Measurements from ENCODE around the gene PHF2.

PHF2 gene

DNA sequence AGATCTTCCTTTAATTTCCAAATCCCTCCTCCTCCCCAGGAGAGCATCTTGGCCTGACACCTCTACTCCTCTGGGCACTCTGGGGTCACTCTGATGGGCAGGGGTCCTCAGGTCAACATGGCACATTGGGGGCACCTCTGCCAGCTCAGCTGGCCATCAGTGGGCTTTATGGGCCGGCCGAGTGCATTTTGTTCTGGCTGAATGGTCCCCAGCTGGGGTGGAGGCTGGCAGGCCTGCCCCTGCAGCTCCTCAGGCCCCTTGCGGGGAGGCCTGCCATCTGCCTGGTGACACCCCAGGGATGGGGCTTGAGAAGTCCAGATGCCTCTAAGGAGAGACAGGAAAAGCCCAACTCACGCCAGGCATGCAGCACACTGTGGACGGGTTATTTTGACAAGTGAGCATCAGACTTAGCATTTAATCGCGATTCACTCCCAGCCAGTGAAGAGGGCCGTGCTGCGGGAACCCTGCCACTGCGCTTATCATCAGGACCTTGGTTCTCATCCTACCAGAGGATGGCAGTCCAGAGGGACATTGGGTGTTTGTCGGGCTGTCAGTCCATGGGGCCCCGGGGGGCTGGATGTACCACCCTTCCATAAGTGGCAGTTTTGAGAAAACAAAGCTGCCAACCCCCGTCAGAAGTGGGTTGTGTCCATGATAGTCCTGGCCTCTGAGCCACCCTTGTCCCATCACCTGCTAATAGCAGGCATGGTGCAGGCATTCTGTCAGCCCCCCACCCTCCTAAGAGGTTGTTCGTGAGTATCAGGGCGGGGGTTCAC is 21.7 kb downstream of the PHF2 start:
- Mint-ChIP-seq H3K4me1 (peaks cover 13% of the 10 kb centered on the region), H3K27me3 (ENCODE audit: low read depth) (no peaks in the 10 kb centered on the region), H3K27ac (no peak overlapping the region), H3K9me3 (no peaks in the 10 kb centered on the region), H3K36me3 (ENCODE audit: low read depth) (no peaks in the 10 kb centered on the region), H3K4me3 (no peak overlapping the region)
- TF ChIP-seq, protein P1, sequence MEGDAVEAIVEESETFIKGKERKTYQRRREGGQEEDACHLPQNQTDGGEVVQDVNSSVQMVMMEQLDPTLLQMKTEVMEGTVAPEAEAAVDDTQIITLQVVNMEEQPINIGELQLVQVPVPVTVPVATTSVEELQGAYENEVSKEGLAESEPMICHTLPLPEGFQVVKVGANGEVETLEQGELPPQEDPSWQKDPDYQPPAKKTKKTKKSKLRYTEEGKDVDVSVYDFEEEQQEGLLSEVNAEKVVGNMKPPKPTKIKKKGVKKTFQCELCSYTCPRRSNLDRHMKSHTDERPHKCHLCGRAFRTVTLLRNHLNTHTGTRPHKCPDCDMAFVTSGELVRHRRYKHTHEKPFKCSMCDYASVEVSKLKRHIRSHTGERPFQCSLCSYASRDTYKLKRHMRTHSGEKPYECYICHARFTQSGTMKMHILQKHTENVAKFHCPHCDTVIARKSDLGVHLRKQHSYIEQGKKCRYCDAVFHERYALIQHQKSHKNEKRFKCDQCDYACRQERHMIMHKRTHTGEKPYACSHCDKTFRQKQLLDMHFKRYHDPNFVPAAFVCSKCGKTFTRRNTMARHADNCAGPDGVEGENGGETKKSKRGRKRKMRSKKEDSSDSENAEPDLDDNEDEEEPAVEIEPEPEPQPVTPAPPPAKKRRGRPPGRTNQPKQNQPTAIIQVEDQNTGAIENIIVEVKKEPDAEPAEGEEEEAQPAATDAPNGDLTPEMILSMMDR (IDR thresholded peaks at IDR 0.05; ENCODE audit: unreplicated experiment in 3 of 3) = no peak

DNA sequence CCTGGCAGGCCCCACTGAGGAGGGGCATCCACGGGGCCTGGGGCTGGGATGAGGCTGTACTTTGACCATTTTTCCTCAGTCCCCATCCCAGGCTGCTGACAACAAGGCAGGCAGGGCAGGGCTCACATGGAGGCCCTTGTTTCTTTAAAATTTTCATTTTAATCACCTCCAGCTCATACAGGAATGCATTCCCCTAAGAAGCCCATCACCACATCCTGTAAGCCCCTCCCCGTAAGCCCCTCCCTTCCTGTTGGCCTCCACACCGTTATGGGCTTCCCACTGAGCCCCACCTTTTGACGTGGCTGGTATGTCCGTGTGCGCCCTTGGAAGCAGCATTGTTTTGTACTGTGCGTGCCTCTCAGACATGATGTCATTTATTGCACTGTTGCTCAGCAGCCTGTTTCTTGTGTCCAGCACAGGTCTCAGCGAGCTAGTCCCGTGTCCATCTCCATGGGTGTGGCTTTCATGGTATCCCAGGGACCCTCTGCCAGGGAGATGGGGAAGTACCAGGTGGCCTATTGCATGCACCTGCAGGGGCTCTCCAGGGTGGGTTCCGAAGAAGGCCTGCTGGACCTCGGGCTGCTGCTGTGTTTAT is 22.4 kb downstream of the PHF2 start:
- H3K27me3 Mint-ChIP-seq (ENCODE audit: low read depth) = no peaks in the 10 kb centered on the region
- peaks cover 13% of the 10 kb centered on the region for H3K4me1 Mint-ChIP-seq
- peaks cover 1% of the 10 kb centered on the region for H3K36me3 Mint-ChIP-seq (ENCODE audit: low read depth)
- TF ChIP-seq, protein P1 (IDR thresholded peaks at IDR 0.05; ENCODE audit: unreplicated experiment in 3 of 3) = no peak
- no peaks in the 10 kb centered on the region for H3K9me3 Mint-ChIP-seq
- no peak overlapping the region for H3K4me3 Mint-ChIP-seq
- H3K27ac Mint-ChIP-seq = no peak overlapping the region

DNA sequence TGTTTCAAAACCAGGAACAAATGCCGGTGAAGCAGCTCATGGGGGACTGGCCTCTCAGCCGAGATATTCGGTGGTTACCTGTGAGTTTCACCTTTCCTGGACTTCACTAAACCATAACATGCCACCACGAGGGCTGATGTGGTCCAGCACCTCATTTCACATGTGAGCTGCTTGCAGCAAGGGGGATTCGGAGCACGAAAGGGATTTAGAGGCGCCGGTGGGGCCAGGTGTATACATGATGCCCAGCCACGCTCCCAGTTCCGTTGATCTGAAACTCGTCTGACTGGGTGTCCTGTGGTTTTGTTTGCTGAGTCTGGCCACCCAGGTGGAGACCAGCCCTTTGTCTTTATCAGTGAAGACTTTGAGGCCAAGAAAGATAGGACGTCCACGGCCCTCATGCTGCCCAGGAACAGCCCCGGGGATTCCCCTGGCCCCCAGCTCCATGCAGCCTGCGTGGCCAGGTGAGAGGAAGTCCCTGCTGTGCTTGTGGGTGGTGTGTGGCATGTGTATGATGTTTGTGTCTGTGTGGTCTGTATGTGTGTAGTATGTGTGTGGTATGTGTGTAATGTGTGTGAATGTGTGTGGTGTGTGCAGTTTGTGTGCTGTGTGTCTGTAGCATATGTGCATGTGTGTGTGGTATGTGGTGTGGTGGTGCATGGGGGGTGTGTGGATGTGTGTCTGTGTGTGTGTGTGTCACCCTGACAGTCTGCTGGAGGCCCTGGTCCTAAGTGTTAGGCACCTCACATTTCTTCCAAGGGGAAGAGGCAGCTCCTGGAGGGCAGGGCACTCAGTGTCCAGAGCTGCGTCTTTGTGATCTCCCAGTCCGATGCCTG is 23.4 kb downstream of the PHF2 start:
- Mint-ChIP-seq H3K4me3 (no peak overlapping the region), H3K27ac (no peak overlapping the region), H3K9me3 (peaks cover 3% of the 10 kb centered on the region), H3K4me1 (peaks cover 13% of the 10 kb centered on the region), H3K36me3 (ENCODE audit: low read depth) (peaks cover 8% of the 10 kb centered on the region), H3K27me3 (ENCODE audit: low read depth) (no peaks in the 10 kb centered on the region)
- TF ChIP-seq, protein P1 (IDR thresholded peaks at IDR 0.05; ENCODE audit: unreplicated experiment in 3 of 3) = no peak

DNA sequence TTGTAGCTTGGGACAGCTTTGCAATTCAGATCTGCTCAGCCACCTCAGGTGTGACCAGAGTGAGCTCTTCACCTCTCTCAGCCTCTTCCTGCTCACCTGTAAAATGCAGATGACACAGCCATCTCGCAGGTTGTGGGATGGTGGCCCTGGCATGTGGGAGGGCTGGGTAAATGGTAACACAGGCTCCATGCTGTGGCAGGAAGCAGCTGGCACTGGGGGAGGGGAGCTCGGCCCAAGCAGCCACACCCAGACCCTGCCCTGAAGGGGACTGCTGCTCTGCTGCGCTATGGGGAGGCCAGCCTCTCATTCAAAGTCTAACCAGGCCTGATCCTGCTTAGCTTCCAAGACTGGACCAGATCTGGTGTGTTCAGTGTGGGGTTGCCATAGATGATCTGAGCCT is 24.1 kb downstream of the PHF2 start:
- Mint-ChIP-seq H3K36me3 (ENCODE audit: low read depth) (peaks cover 13% of the 10 kb centered on the region), H3K27me3 (ENCODE audit: low read depth) (no peaks in the 10 kb centered on the region), H3K4me3 (no peak overlapping the region), H3K4me1 (peaks cover 13% of the 10 kb centered on the region), H3K27ac (no peak overlapping the region), H3K9me3 (peaks cover 8% of the 10 kb centered on the region)
- TF ChIP-seq, protein P1 (IDR thresholded peaks at IDR 0.05; ENCODE audit: unreplicated experiment in 3 of 3) = no peak

DNA sequence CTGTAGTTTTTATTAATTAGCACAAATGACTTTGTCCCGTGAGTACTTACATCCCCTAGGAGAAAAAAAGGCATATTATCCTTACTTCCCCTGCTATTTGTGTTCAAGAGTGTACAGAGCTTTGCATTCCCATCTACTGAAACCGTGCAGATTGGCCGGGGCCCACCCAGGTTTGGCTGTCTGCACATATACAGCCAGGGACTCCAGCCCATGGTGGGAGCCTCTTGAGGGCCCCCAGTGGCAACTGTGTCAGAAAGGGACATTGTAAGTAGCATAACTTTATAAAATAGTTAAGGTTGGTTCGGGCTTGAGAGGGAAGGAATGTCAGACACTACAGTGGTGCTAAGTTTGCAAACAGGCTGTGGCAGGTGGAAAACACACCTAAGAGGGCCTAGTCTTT is 24.7 kb downstream of the PHF2 start:
- Mint-ChIP-seq H3K36me3 (ENCODE audit: low read depth) (peaks cover 16% of the 10 kb centered on the region), H3K27ac (peak overlapping the region in 1 of 3 experiments; percentile 19), H3K27me3 (ENCODE audit: low read depth) (no peaks in the 10 kb centered on the region), H3K4me1 (peaks cover 13% of the 10 kb centered on the region), H3K9me3 (peaks cover 11% of the 10 kb centered on the region), H3K4me3 (no peak overlapping the region)
- TF ChIP-seq, protein P1 (IDR thresholded peaks at IDR 0.05; ENCODE audit: unreplicated experiment in 3 of 3) = no peak
